Mucosa of gallbladder (tissue), 1 donor: Measurements from ENCODE around the gene MAP3K12. TPM values are rescaled to one million over a fixed set of nuclear protein-coding genes. Genes with fewer than 3 reads are reported as not detected.

Source experiments
- DNase-seq: peaks from one replicate; pipeline ENCODE4 v3.0.0-alpha.2; 2020; ENCODE audit warnings: low spot score
- total RNA-seq: library from RNA; stranded (reverse); gene quantifications from one replicate; pipeline ENCODE4 v1.2.1, GENCODE V29; 2021
- donor health status: DM: no; HTN: no; CAD: no.

MAP3K12 gene
- total RNA-seq, 1 donor from 2014 or later, result 29.2 TPM

- DNase-seq, result peak; percentile 87
These were observed 9.4 kb upstream of the MAP3K12 start for GRCh38 chr12:53508534-53509170.

- no peak for DNase-seq
These were observed 8.3 kb upstream of the MAP3K12 start for GRCh38 chr12:53507603-53507885.

GRCh38 chr12:53506881-53507602 is 7.8 kb upstream of the MAP3K12 start, which contains the start of gene NPFF:
NPFF (minus strand) TSS chr12:53507484; CDS start chr12:53507474, 10 bp downstream.
- no peak for DNase-seq

- no peak for DNase-seq
These were observed 7.2 kb upstream of the MAP3K12 start for GRCh38 chr12:53506450-53506785.

- no peak for DNase-seq
These were observed 6.5 kb upstream of the MAP3K12 start for GRCh38 chr12:53505555-53506449.

GRCh38 chr12:53505086-53505485 is 5.8 kb upstream of the MAP3K12 start:
- no peak for DNase-seq

GRCh38 chr12:53504004-53504920 is 5.0 kb upstream of the MAP3K12 start:
- DNase-seq, result no peak

- no peak for DNase-seq
These were observed 3.9 kb upstream of the MAP3K12 start for GRCh38 chr12:53502983-53503728.

- no peak for DNase-seq
These were observed 3.1 kb upstream of the MAP3K12 start for GRCh38 chr12:53502331-53502730.

GRCh38 chr12:53501615-53502181 is 2.4 kb upstream of the MAP3K12 start:
- DNase-seq, result no peak

GRCh38 chr12:53500776-53501614 is 1.7 kb upstream of the MAP3K12 start, which contains the start of gene TARBP2:
TARBP2 (plus strand) TSS chr12:53501283; CDS start chr12:53501409, 126 bp downstream.
- peak; percentile 99 for DNase-seq

- DNase-seq, result peak; percentile 62
These were observed 1.0 kb upstream of the MAP3K12 start for GRCh38 chr12:53500142-53500775.

GRCh38 chr12:53498235-53498630 is 1.0 kb downstream of the MAP3K12 start:
- no peak for DNase-seq

GRCh38 chr12:53497461-53497860 is 1.8 kb downstream of the MAP3K12 start:
- no peak for DNase-seq

- DNase-seq, result no peak
These were observed 2.6 kb downstream of the MAP3K12 start for GRCh38 chr12:53496752-53497032.

GRCh38 chr12:53495903-53496751 is 3.1 kb downstream of the MAP3K12 start:
- DNase-seq, result peak; percentile 76

GRCh38 chr12:53493610-53494391 is 5.5 kb downstream of the MAP3K12 start:
- no peak for DNase-seq
